Breast epithelium (tissue), 4 donors: ENCODE measurements around the gene KRTAP1-1. TPM values are rescaled to one million over a fixed set of nuclear protein-coding genes. Genes with fewer than 3 reads are reported as not detected.
"Not testable (repeated sequence)": the region's sequence is repeated elsewhere in the genome, so short reads cannot be mapped to it uniquely, and the experiment has no call there.

Source experiments
- DNase-seq, 2 donors: peaks; one replicate each; pipeline ENCODE4 v3.0.0-alpha.2; 2019; ENCODE audit warnings: low spot score in 2 of 2
- H3K27ac ChIP-seq, 2 donors: fragments of 200-600 bp; sonication (generic) in 1 of 2; one replicate each; pipeline ENCODE4 v1.5.1; 2016 to 2019; ENCODE audit warnings: mild to moderate bottlenecking in 1 of 2
- H3K27me3 ChIP-seq, 2 donors: fragments of 200-600 bp; sonication (generic) in 1 of 2; one replicate each; pipeline versions ENCODE4 v1.5.1 to v1.6.0; 2017 to 2019; ENCODE audit warnings: control low read depth in 1 of 2, mild to moderate bottlenecking in 1 of 2
- H3K36me3 ChIP-seq: fragments of 200-600 bp; one replicate; pipeline ENCODE4 v1.5.1; 2019
- H3K4me1 ChIP-seq, 2 donors: fragments of 200-600 bp; sonication (generic); one replicate each; pipeline ENCODE4 v1.5.1; 2016 to 2019; ENCODE audit warnings: control low read depth in 1 of 2
- H3K4me3 ChIP-seq, 3 donors: fragments of 200-600 bp; sonication (generic); 1 replicate in 2 of 3; 2 replicates in 1 of 3; pipeline ENCODE4 v1.5.1; 2016 to 2019; ENCODE audit warnings: mild to moderate bottlenecking in 3 of 3, moderate library complexity in 2 of 3
- H3K9me3 ChIP-seq, 2 donors: fragments of 200-600 bp; sonication (generic) in 1 of 2; one replicate each; pipeline ENCODE4 v1.5.1; 2016 to 2019; ENCODE audit warnings: control low read depth in 1 of 2
- CTCF ChIP-seq, 3 donors: fragments of 450-650 bp; IDR thresholded peaks; one replicate each; pipeline ENCODE4 v1.5.1; 2016 to 2017; ENCODE audit warnings: antibody characterized with exemption in 3 of 3, mild to moderate bottlenecking in 3 of 3, moderate library complexity in 3 of 3
- POLR2A ChIP-seq: fragments of 450-650 bp; IDR thresholded peaks from one replicate; pipeline ENCODE4 v1.6.1; 2016; ENCODE audit warnings: antibody characterized with exemption, mild to moderate bottlenecking, moderate library complexity
- POLR2AphosphoS5 ChIP-seq, 3 donors: sonication (generic); formaldehyde crosslinking; IDR thresholded peaks; one replicate each; pipeline ENCODE4 v1.6.1; 2017; ENCODE audit warnings: antibody characterized with exemption in 3 of 3
- intact Hi-C: fragments of 100-400 bp; cut with DNase I; formaldehyde crosslinking; loops from one replicate; pipeline ENCODE4 v1.15.1; 2023; ENCODE audit warnings: low total_unique reads
- total RNA-seq, 3 donors: library from RNA; depleted of rRNA; stranded (reverse); fragments of >200 nt; gene quantifications; one replicate each; pipeline ENCODE4 v1.1.0, GENCODE V29; 2016

KRTAP1-1 gene
- total RNA-seq, 3 donors from 2014 or later = not detected

- Histone ChIP-seq H3K27me3 (no peaks in the 10 kb centered on the region), H3K4me3 (no peak overlapping the region), H3K27ac (no peak overlapping the region), H3K4me1 (no peaks in the 10 kb centered on the region), H3K36me3 (no peaks in the 10 kb centered on the region), H3K9me3 (no peaks in the 10 kb centered on the region)
- DNase-seq = no peak
- intact Hi-C loops = no loop called here
- TF ChIP-seq POLR2AphosphoS5 (IDR thresholded peaks at IDR 0.05) (no peak), CTCF (IDR thresholded peaks at IDR 0.05) (no peak), POLR2A (no peak)
Observed at GRCh38 chr17:41071606-41072360, 30.5 kb upstream of the KRTAP1-1 start.

- DNase-seq = no peak
- intact Hi-C loops = no loop called here
- no peak overlapping the region for H3K27ac ChIP-seq
- H3K4me1 ChIP-seq = no peaks in the 10 kb centered on the region
- no peak overlapping the region for H3K4me3 ChIP-seq
- H3K9me3 ChIP-seq = no peaks in the 10 kb centered on the region
- H3K27me3 ChIP-seq = no peaks in the 10 kb centered on the region
- no peaks in the 10 kb centered on the region for H3K36me3 ChIP-seq
- TF ChIP-seq POLR2AphosphoS5 (IDR thresholded peaks at IDR 0.05) (no peak), POLR2A (no peak), CTCF (IDR thresholded peaks at IDR 0.05) (no peak)
Observed at GRCh38 chr17:41069031-41069430, 27.8 kb upstream of the KRTAP1-1 start.

GRCh38 chr17:41067281-41067680 lies 26.0 kb upstream of the KRTAP1-1 start:
- TF ChIP-seq POLR2A (no peak), POLR2AphosphoS5 (IDR thresholded peaks at IDR 0.05) (no peak), CTCF (IDR thresholded peaks at IDR 0.05) (no peak)
- DNase-seq = no peak
- Histone ChIP-seq H3K4me3 (no peak overlapping the region), H3K27ac (no peak overlapping the region), H3K9me3 (no peaks in the 10 kb centered on the region), H3K36me3 (no peaks in the 10 kb centered on the region), H3K27me3 (no peaks in the 10 kb centered on the region), H3K4me1 (no peaks in the 10 kb centered on the region)
- intact Hi-C loops = no loop called here

GRCh38 chr17:41065829-41066624 lies 24.8 kb upstream of the KRTAP1-1 start, which contains the start of gene KRTAP2-4:
Gene KRTAP2-4 (minus strand): TSS chr17:41065879. CDS start chr17:41065845, 34 bp downstream.
- intact Hi-C loops = no loop called here
- TF ChIP-seq POLR2A (no peak), POLR2AphosphoS5 (IDR thresholded peaks at IDR 0.05) (no peak), CTCF (IDR thresholded peaks at IDR 0.05) (no peak)
- Histone ChIP-seq H3K4me1 (no peaks in the 10 kb centered on the region), H3K4me3 (no peak within 1 kb of the TSS), H3K27me3 (no peaks in the 10 kb centered on the region), H3K9me3 (no peaks in the 10 kb centered on the region), H3K36me3 (no peaks in the 10 kb centered on the region), H3K27ac (no peak within 1 kb of the TSS)
- DNase-seq = no peak

- H3K9me3 ChIP-seq, H3K4me1 ChIP-seq, H3K4me3 ChIP-seq, H3K27ac ChIP-seq, H3K27me3 ChIP-seq, H3K36me3 ChIP-seq, intact Hi-C loops, DNase-seq: not testable (repeated sequence)
Observed at GRCh38 chr17:41065016-41065689, 23.9 kb upstream of the KRTAP1-1 start.
